Activated naive CD4-positive, alpha-beta T cell treated with anti-CD3 and anti-CD28 coated beads for 36 hours (primary cell): ENCODE measurements around the gene TMEM238. TPM values are rescaled to one million over a fixed set of nuclear protein-coding genes. Genes with fewer than 3 reads are reported as not detected.
"Not testable (repeated sequence)": the region's sequence is repeated elsewhere in the genome, so short reads cannot be mapped to it uniquely, and the experiment has no call there.

ENCODE experiments used
- CTCF ChIA-PET: fragments of 350-600 bp; sonication (Branson Sonifier 250); formaldehyde crosslinking; loops from one replicate; lab custom pipeline; 2021; ENCODE audit warnings: antibody characterized with exemption; lab: Charles Lee
- DNase-seq: peaks from one replicate; pipeline ENCODE4 v3.0.0-alpha.2; 2020
- H3K27ac Mint-ChIP-seq: one replicate; pipeline ENCODE4 v1.8.0; 2021; ENCODE audit warnings: mild to moderate bottlenecking, mixed read lengths
- H3K27me3 Mint-ChIP-seq: one replicate; pipeline ENCODE4 v1.8.0; 2021; ENCODE audit warnings: low read depth, mixed read lengths
- H3K36me3 Mint-ChIP-seq: one replicate; pipeline ENCODE4 v1.8.0; 2021; ENCODE audit warnings: low read depth, mixed read lengths
- H3K4me1 Mint-ChIP-seq: one replicate; pipeline ENCODE4 v1.8.0; 2021; ENCODE audit warnings: low read depth, mixed read lengths
- H3K4me3 Mint-ChIP-seq: one replicate; pipeline ENCODE4 v1.8.0; 2021; ENCODE audit warnings: mild to moderate bottlenecking, moderate library complexity, mixed read lengths
- H3K9me3 Mint-ChIP-seq: one replicate; pipeline ENCODE4 v1.8.0; 2021; ENCODE audit warnings: mixed read lengths
- intact Hi-C: fragments of 100-400 bp; cut with micrococcal nuclease; formaldehyde crosslinking; loops from one replicate; pipeline ENCODE4 v1.15.1; 2023
- total RNA-seq, 2 experiments: library from RNA; stranded (reverse); gene quantifications; one replicate each; pipeline ENCODE4 v1.2.3, GENCODE V29; 2021

Gene TMEM238
- total RNA-seq, 2 experiments from 2014 or later: 9.9 to 10.2 TPM

DNA sequence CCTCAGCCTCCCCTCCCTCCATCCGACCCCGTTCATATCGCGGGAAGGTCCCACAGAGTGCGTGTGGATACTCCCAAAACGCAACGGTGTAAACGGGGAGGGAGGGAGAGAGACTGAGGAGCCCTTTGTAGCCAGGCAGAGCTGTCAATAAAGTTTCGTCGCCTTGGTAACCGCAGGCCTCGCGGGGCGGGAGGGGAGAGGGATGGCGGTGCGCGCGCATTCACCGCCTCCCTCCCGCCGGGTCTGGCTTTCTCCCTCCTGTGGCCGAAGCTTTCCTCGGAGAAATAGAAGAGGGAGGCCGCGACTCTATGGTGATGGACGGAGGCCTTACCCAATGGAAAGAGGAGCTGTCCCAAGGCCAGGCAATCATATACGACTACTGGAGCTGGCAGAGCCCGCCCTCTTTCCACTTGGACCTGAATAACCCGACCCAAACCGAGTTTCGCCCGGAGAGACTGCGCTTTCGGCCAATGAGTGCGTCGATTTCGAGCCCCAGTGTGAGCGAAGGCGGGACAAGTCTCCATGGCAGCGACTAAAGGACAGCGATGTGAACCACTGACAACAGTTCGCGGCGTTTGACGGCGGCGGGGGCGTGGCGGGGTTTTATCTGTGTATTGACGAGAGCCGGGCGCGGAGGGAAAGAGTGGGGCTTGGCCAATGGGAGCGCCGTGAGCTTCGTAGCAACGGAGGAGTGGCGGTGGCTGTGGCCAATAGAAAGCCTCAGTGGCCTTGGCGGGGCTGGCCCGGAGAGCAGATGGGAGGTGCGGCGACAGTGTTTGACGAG is 44.8 kb downstream of the TMEM238 start, which contains the start of gene KMT5C:
Gene KMT5C, plus strand, starts transcription at position 772 of the 784 bp plus-strand sequence. CDS start 2,061 bp downstream, outside the sequence.
- Mint-ChIP-seq H3K4me1 (peaks cover 12% of the 10 kb centered on the region), H3K4me3 (peak within 1 kb of the TSS; percentile 90), H3K27me3 (no peaks in the 10 kb centered on the region), H3K27ac (peak within 1 kb of the TSS; percentile 92), H3K36me3 (peaks cover 12% of the 10 kb centered on the region), H3K9me3 (no peaks in the 10 kb centered on the region)
- CTCF ChIA-PET: interaction anchor here (1.0 to 1.8 kb wide), 4 partner anchors 19 to 83 kb away, joined by 3 read pairs; partner anchors contain the start of gene HSPBP1
- intact Hi-C loops: loop anchor here (1.0 to 5.0 kb wide), 14 partner anchors 15 to 874 kb away; partner anchors contain the start of genes COX6B2, FIZ1, HSPBP1 and ISOC2
- DNase-seq: peak; percentile 100

DNA sequence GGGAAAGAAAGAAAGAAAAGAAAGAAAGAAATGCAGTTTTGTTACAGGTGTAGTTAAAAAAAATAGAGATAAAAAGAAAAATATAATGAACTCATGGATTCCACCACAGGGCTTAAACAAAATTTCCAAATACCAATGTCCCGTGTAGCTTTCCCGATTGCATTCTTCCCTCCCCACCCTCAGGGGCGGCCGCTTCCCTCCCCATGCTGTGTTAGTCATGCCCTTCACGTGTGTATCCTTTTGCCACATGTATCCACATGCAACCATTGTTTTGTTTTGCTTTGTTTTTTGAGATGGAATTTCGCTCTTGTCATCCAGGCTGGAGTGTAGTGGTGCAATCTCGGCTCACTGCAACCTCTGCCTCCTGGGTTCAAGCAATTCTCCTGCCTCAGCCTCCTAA is 48.0 kb downstream of the TMEM238 start:
- CTCF ChIA-PET: interaction anchor here (1.7 kb wide), 1 partner anchor 34 kb away, joined by 5 read pairs; no protein-coding TSS in a partner anchor
- H3K27me3 Mint-ChIP-seq: peaks cover 5% of the 10 kb centered on the region
- H3K36me3 Mint-ChIP-seq: no peaks in the 10 kb centered on the region
- DNase-seq: no peak
- H3K9me3 Mint-ChIP-seq: no peaks in the 10 kb centered on the region
- no peak overlapping the region for H3K4me3 Mint-ChIP-seq
- intact Hi-C loops: loop anchor here (5.0 kb wide), 1 partner anchor 316 kb away; no protein-coding TSS in a partner anchor
- peaks cover 7% of the 10 kb centered on the region for H3K4me1 Mint-ChIP-seq
- no peak overlapping the region for H3K27ac Mint-ChIP-seq

DNA sequence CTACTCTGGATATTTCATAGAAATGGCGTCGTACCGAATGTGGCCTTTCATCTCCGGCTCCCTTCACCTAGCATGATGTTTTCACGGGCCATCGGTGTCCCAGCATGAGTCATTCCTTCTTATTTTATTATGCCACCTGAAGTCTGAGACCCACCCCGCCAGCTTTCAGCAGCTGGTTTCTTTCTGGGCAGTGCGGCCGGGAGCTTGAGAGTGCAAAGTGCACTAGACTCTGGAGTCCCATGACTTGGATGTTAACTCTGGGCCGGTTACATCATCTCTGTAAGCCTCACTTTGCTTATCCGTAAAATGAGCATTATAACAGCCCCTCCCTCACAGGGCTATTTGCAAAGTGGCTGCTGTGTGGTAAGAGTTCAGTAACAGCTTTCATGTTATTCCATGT is 50.2 kb downstream of the TMEM238 start:
- Mint-ChIP-seq H3K9me3 (no peaks in the 10 kb centered on the region), H3K36me3 (no peaks in the 10 kb centered on the region), H3K27me3 (peaks cover 5% of the 10 kb centered on the region), H3K27ac (no peak overlapping the region), H3K4me1 (peaks cover 5% of the 10 kb centered on the region), H3K4me3 (no peak overlapping the region)
- CTCF ChIA-PET: no interaction called here
- DNase-seq: no peak
- intact Hi-C loops: no loop called here

DNA sequence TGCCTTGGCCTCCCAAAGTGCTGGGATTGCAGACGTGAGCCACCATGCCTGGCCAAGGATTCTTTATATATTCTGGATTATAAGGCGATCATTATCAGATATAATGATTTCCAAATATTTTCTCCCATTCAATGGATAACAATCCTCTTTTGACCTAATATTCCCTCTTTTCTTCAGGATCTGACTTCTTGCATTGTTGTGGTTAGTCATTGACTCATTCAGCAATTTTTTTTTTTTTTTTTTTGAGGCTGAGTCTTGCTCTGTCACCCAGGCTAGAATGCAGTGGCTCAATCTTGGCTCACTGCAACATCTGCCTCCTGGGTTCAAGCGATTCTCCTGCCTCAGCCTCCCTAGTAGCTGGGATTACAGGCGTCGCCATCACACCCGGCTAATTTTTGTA is 54.3 kb downstream of the TMEM238 start:
- H3K9me3 Mint-ChIP-seq, CTCF ChIA-PET, H3K27ac Mint-ChIP-seq, H3K4me3 Mint-ChIP-seq, H3K4me1 Mint-ChIP-seq, intact Hi-C loops, H3K27me3 Mint-ChIP-seq, H3K36me3 Mint-ChIP-seq, DNase-seq: not testable (repeated sequence)

Other genes starting within 250 kb of the TMEM238 start
- not detected for gene TNNT1, start 235.1 kb downstream of the TMEM238 start, total RNA-seq
- not detected for gene TNNI3, start 226.6 kb downstream of the TMEM238 start, total RNA-seq
- not detected for gene DNAAF3, start 217.7 kb downstream of the TMEM238 start, total RNA-seq
- gene SYT5, start 204.0 kb downstream of the TMEM238 start, total RNA-seq: not detected
- gene PTPRH, start 174.8 kb downstream of the TMEM238 start, total RNA-seq: not detected
- gene TMEM86B, start 155.5 kb downstream of the TMEM238 start, total RNA-seq: 1 to 10 TPM; 6.1 to 6.8 TPM
- gene PPP6R1, start 125.3 kb downstream of the TMEM238 start, total RNA-seq: 100 to 1,000 TPM; 166 to 174 TPM
- 10 to 100 TPM; 44.3 to 45.0 TPM for gene HSPBP1, start 104.2 kb downstream of the TMEM238 start, total RNA-seq
- gene BRSK1, start 100.3 kb downstream of the TMEM238 start, total RNA-seq: 1 to 10 TPM; 1.4 to 2.2 TPM
- gene TMEM150B, start 59.0 kb downstream of the TMEM238 start, total RNA-seq: not detected
- gene KMT5C, start 44.4 kb downstream of the TMEM238 start, total RNA-seq: 10 to 100 TPM; 45.9 to 47.1 TPM
- under 1 TPM; 0.57 to 0.64 TPM for gene COX6B2, start 29.6 kb downstream of the TMEM238 start, total RNA-seq
- not detected for gene GARIN5B, start 21.0 kb downstream of the TMEM238 start, total RNA-seq
- gene IL11, start 13.8 kb downstream of the TMEM238 start, total RNA-seq: not detected
- gene TMEM190, start 7.5 kb downstream of the TMEM238 start, total RNA-seq: not detected
- gene RPL28, start 1.6 kb upstream of the TMEM238 start, total RNA-seq: 1,000 to 10,000 TPM; 3,327 to 3,354 TPM
- 100 to 1,000 TPM; 294 to 307 TPM for gene UBE2S, start 23.5 kb upstream of the TMEM238 start, total RNA-seq
- gene SHISA7, start 59.0 kb upstream of the TMEM238 start, total RNA-seq: not detected
- gene ISOC2, start 77.3 kb upstream of the TMEM238 start, total RNA-seq: 10 to 100 TPM; 18.6 to 20.5 TPM
- gene C19orf85, start 80.5 kb upstream of the TMEM238 start, total RNA-seq: not detected
- 1 to 10 TPM; 6.0 to 6.1 TPM for gene ZNF628, start 92.3 kb upstream of the TMEM238 start, total RNA-seq
- 1 to 10 TPM; 7.6 to 8.0 TPM for gene NAT14, start 100.9 kb upstream of the TMEM238 start, total RNA-seq
- gene SSC5D, start 104.1 kb upstream of the TMEM238 start, total RNA-seq: under 1 TPM; 0.25 to 0.48 TPM
- gene SBK2, start 152.8 kb upstream of the TMEM238 start, total RNA-seq: not detected
- not detected for gene SBK3, start 161.3 kb upstream of the TMEM238 start, total RNA-seq
- 1 to 10 TPM; 6.1 to 6.5 TPM for gene ZNF579, start 196.6 kb upstream of the TMEM238 start, total RNA-seq
- gene FIZ1, start 215.2 kb upstream of the TMEM238 start, total RNA-seq: 10 to 100 TPM; 12.8 to 14.8 TPM
- 10 to 100 TPM; 20.9 to 23.0 TPM for gene ZNF524, start 216.0 kb upstream of the TMEM238 start, total RNA-seq
- gene ZNF865, start 221.4 kb upstream of the TMEM238 start, total RNA-seq: 10 to 100 TPM; 10.8 to 11.2 TPM
- 1 to 10 TPM; 3.7 to 4.0 TPM for gene ZNF784, start 240.3 kb upstream of the TMEM238 start, total RNA-seq